LNCaP clone FGC (cell line): ENCODE data around the gene TBATA.

ENCODE experiments used
- DNase-seq: peaks from one replicate; pipeline ENCODE4 v3.0.0-alpha.2; 2011; ENCODE audit warnings: low read depth
- H3K4me3 ChIP-seq: 2 replicates; pipeline ENCODE4 v1.5.1; 2011; ENCODE audit warnings: mild to moderate bottlenecking, low read depth, low read length, control low read depth
- TF ChIP-seq, protein P1 (sequence below): IDR thresholded peaks from 2 replicates; pipeline ENCODE4 v1.5.1; 2012; ENCODE audit warnings: mild to moderate bottlenecking; ENCODE audit not compliant: control insufficient read depth, insufficient read depth; ENCODE audit errors: extremely low read depth

Gene TBATA

GRCh38 chr10:70737250-70737649 is 47.9 kb downstream of the TBATA start:
- no peak for DNase-seq
- TF ChIP-seq, protein P1, sequence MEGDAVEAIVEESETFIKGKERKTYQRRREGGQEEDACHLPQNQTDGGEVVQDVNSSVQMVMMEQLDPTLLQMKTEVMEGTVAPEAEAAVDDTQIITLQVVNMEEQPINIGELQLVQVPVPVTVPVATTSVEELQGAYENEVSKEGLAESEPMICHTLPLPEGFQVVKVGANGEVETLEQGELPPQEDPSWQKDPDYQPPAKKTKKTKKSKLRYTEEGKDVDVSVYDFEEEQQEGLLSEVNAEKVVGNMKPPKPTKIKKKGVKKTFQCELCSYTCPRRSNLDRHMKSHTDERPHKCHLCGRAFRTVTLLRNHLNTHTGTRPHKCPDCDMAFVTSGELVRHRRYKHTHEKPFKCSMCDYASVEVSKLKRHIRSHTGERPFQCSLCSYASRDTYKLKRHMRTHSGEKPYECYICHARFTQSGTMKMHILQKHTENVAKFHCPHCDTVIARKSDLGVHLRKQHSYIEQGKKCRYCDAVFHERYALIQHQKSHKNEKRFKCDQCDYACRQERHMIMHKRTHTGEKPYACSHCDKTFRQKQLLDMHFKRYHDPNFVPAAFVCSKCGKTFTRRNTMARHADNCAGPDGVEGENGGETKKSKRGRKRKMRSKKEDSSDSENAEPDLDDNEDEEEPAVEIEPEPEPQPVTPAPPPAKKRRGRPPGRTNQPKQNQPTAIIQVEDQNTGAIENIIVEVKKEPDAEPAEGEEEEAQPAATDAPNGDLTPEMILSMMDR: no peak
- H3K4me3 ChIP-seq: no peak overlapping the region

- H3K4me3 ChIP-seq: no peak overlapping the region
- TF ChIP-seq, protein P1: no peak
- no peak for DNase-seq
Measured at GRCh38 chr10:70736525-70736924, 48.7 kb downstream of the TBATA start.

DNA sequence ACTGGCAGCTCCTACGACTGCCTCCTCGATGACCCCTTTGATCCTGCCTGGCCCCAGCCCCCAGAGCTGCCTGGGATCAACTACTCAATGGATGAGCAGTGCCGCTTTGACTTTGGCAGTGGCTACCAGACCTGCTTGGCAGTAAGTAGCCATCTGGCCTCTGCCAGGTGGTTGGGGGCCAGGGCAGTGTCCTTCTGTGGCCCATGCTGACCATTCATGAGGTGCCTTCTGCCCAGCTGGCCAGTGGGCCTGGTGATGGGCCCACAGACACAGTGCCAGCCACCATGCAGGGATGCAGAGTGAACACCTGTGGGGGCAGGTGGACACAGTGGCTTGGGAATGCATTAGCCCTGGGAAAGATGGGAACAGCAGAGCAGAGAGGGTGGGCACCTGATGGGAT is 50.0 kb downstream of the TBATA start:
- DNase-seq: no peak
- H3K4me3 ChIP-seq: no peak overlapping the region
- TF ChIP-seq, protein P1: no peak

GRCh38 chr10:70733051-70733450 is 52.1 kb downstream of the TBATA start:
- H3K4me3 ChIP-seq: no peak overlapping the region
- TF ChIP-seq, protein P1: no peak
- DNase-seq: no peak

- H3K4me3 ChIP-seq: no peak overlapping the region
- no peak for DNase-seq
- TF ChIP-seq, protein P1: no peak
Measured at GRCh38 chr10:70732569-70732968, 52.6 kb downstream of the TBATA start.

- no peak overlapping the region for H3K4me3 ChIP-seq
- TF ChIP-seq, protein P1: no peak
- no peak for DNase-seq
Measured at GRCh38 chr10:70730955-70731354, 54.2 kb downstream of the TBATA start.

GRCh38 chr10:70729763-70730357 is 55.3 kb downstream of the TBATA start:
- no peak for DNase-seq
- H3K4me3 ChIP-seq: no peak overlapping the region
- TF ChIP-seq, protein P1: no peak
